OCI-LY1 (cell line): ENCODE data around the gene C6orf136.

Experiments used
- H2AFZ ChIP-seq: fragments of 200-600 bp; sonication (generic), shearing (Covaris generic); 2 replicates; pipeline ENCODE4 v1.6.0; 2014; ENCODE audit warnings: antibody characterized with exemption, mild to moderate bottlenecking, low read length
- H3F3A ChIP-seq: fragments of 200-600 bp; sonication (generic), shearing (Covaris generic); 2 replicates; pipeline ENCODE4 v1.6.0; 2014; ENCODE audit warnings: mild to moderate bottlenecking, antibody characterized with exemption, low read length, moderate library complexity; ENCODE audit not compliant: insufficient read depth
- H3K27ac ChIP-seq: fragments of 200-600 bp; sonication (generic); 2 replicates; pipeline ENCODE4 v1.5.1; 2014; ENCODE audit warnings: low read length, mixed run types, mild to moderate bottlenecking, low read depth; ENCODE audit not compliant: poor library complexity, severe bottlenecking
- H3K27me3 ChIP-seq: fragments of 200-600 bp; sonication (generic); 2 replicates; pipeline ENCODE4 v1.6.0; 2014; ENCODE audit warnings: antibody characterized with exemption, mild to moderate bottlenecking, low read length, moderate library complexity; ENCODE audit not compliant: insufficient read depth
- H3K36me3 ChIP-seq: fragments of 200-600 bp; sonication (generic); 2 replicates; pipeline ENCODE4 v1.6.1; 2014; ENCODE audit warnings: mild to moderate bottlenecking, antibody characterized with exemption, low read length, moderate library complexity, mixed read lengths; ENCODE audit not compliant: insufficient read depth
- H3K4me1 ChIP-seq: fragments of 200-600 bp; sonication (generic); 2 replicates; pipeline ENCODE4 v1.5.1; 2014; ENCODE audit warnings: mild to moderate bottlenecking, low read length, moderate library complexity; ENCODE audit not compliant: insufficient read depth, severe bottlenecking
- H3K4me2 ChIP-seq: fragments of 200-600 bp; sonication (generic), shearing (Covaris generic); 2 replicates; pipeline ENCODE4 v1.6.1; 2014; ENCODE audit warnings: low read length
- H3K4me3 ChIP-seq: fragments of 200-600 bp; sonication (generic); 2 replicates; pipeline ENCODE4 v1.5.1; 2014; ENCODE audit warnings: low read length, low read depth, mild to moderate bottlenecking, mixed read lengths; ENCODE audit not compliant: poor library complexity, severe bottlenecking
- H3K79me2 ChIP-seq: fragments of 200-600 bp; shearing (Covaris generic); 2 replicates; pipeline ENCODE4 v1.6.1; 2016; ENCODE audit warnings: mixed run types, low read length, mixed read lengths; ENCODE audit not compliant: insufficient read depth
- H3K9ac ChIP-seq: fragments of 200-600 bp; sonication (generic), shearing (Covaris generic); 2 replicates; pipeline ENCODE4 v1.6.1; 2014; ENCODE audit warnings: mild to moderate bottlenecking, low read length, mixed read lengths
- H3K9me2 ChIP-seq: fragments of 200-600 bp; sonication (generic), shearing (Covaris generic); 2 replicates; pipeline ENCODE4 v1.6.1; 2014; ENCODE audit warnings: low read depth, mild to moderate bottlenecking, low read length, mixed read lengths
- H3K9me3 ChIP-seq: fragments of 200-600 bp; shearing (Covaris generic); 2 replicates; pipeline ENCODE4 v1.6.1; 2014; ENCODE audit warnings: low read length, mixed read lengths
- H4K20me1 ChIP-seq: fragments of 200-600 bp; sonication (generic), shearing (Covaris generic); 2 replicates; pipeline ENCODE4 v1.6.0; 2016; ENCODE audit warnings: mild to moderate bottlenecking, low read length; ENCODE audit not compliant: insufficient read depth
- CTCF ChIP-seq: fragments of 200-600 bp; sonication (generic), shearing (Covaris generic); IDR thresholded peaks from 2 replicates; pipeline ENCODE4 v1.5.1; 2017; ENCODE audit warnings: mild to moderate bottlenecking, antibody characterized with exemption, low read length, moderate library complexity, mixed read lengths
- EZH2 ChIP-seq: fragments of 200-600 bp; sonication (generic), shearing (Covaris generic); IDR thresholded peaks from 2 replicates; pipeline ENCODE4 v1.8.0; 2017; ENCODE audit warnings: borderline replicate concordance, mixed run types, mild to moderate bottlenecking, antibody characterized with exemption, low read length, moderate library complexity, mixed read lengths

C6orf136 gene

DNA sequence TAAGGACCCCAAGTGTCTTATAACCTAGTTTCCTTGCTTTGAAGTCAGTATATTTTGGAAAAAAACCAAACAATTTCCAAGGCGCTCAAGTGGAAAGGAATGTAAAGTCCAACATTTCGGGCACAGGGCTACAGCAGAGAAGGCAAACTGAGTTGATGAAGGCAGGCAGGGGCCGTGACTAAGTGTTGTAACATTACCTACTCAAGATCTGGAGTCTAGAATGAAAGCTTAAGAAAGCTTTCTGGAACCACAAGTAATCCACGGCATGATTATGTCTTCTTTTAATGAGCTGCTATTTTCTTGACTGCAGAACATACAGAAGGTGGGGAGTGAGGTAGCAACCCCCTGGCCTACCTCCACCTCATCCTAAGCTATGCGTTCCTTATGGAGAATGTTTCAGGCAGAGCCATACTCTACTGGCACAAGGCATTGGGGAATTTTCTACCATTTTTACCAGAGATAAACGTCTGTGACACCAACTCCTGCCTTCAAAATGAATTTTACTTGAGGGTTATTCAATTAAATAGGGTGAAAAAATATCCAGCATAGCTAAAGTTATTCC, 34.2 kb upstream of the C6orf136 start:
- H3K4me3 ChIP-seq = no peak overlapping the region
- peaks cover 29% of the 10 kb centered on the region for H3K79me2 ChIP-seq
- H4K20me1 ChIP-seq = no peaks in the 10 kb centered on the region
- no peak overlapping the region for H2AFZ ChIP-seq
- peaks cover 88% of the 10 kb centered on the region for H3K36me3 ChIP-seq
- H3K9ac ChIP-seq = no peak overlapping the region; the same call in 1 of the 2 replicates
- no peaks in the 10 kb centered on the region for H3K27me3 ChIP-seq
- peaks cover 34% of the 10 kb centered on the region for H3K4me1 ChIP-seq
- H3K9me3 ChIP-seq = no peaks in the 10 kb centered on the region
- peak overlapping the region; percentile 88 for H3K4me2 ChIP-seq
- H3F3A ChIP-seq = 0 out of 2 replicates have a peak, but pooled peaks cover 2% of the 10 kb centered on the region
- TF ChIP-seq EZH2 (no peak), CTCF (no peak)
- H3K9me2 ChIP-seq = no peaks in the 10 kb centered on the region
- H3K27ac ChIP-seq = peak overlapping the region; percentile 13

GRCh38 chr6:30613251-30614043, 33.5 kb upstream of the C6orf136 start:
- no peaks in the 10 kb centered on the region for H4K20me1 ChIP-seq
- TF ChIP-seq EZH2 (no peak), CTCF (0 out of 2 replicates have a peak, but pooled peaks have one; percentile 9)
- H3K4me3 ChIP-seq = peak overlapping the region; percentile 97
- no peak overlapping the region for H2AFZ ChIP-seq
- peak overlapping the region; percentile 23 for H3K27ac ChIP-seq
- no peaks in the 10 kb centered on the region for H3K27me3 ChIP-seq
- H3K4me1 ChIP-seq = peaks cover 38% of the 10 kb centered on the region
- no peaks in the 10 kb centered on the region for H3K9me3 ChIP-seq
- H3K9me2 ChIP-seq = no peaks in the 10 kb centered on the region
- H3F3A ChIP-seq = 0 out of 2 replicates have a peak, but pooled peaks cover 2% of the 10 kb centered on the region
- peak overlapping the region; percentile 88 for H3K4me2 ChIP-seq
- peaks cover 34% of the 10 kb centered on the region for H3K79me2 ChIP-seq
- peak overlapping the region; percentile 99; the same call in 1 of the 2 replicates for H3K9ac ChIP-seq
- peaks cover 81% of the 10 kb centered on the region for H3K36me3 ChIP-seq

DNA sequence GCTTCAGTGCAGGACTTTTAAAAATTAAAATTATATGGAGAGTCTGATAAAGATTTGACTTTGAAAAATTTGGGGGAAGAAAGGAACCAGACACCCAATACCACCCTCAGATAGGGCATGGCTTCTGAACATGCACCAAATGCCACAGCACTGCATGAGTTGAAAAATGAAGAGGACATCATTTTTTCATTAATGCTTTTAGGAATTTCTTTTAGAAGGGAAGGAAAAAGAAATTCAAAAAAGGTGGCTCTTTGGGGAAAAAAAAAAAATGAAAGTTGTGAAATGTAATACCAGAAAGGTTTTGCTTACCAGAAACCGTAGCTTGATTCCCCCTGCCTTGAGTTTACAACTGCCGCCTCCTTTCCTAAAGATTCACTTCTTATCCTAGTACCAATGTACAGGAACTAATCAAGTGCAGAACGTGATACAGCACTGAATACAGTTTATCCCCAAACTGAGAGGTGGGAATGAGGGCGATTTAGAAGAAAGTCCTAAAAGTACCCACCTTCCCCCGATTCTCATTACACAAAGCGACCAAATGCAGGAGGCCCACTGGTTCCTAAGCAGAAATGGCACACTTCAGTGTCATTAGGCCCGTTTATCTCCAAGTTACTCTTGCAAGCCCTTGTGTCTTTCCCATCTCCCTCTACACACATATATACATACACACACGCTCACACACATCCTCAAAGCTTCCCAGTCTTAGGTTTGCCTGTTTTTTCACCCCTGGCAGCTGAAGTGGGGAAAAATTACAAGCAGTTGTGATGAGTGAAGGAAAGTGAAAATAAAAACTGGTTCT, 32.7 kb upstream of the C6orf136 start:
- H3K27ac ChIP-seq = peak overlapping the region; percentile 93
- TF ChIP-seq CTCF (no peak), EZH2 (no peak)
- H3K4me2 ChIP-seq = peak overlapping the region; percentile 88
- no peaks in the 10 kb centered on the region for H3K9me2 ChIP-seq
- H3K36me3 ChIP-seq = peaks cover 76% of the 10 kb centered on the region
- no peaks in the 10 kb centered on the region for H4K20me1 ChIP-seq
- H3K4me3 ChIP-seq = peak overlapping the region; percentile 97
- H3K79me2 ChIP-seq = peaks cover 40% of the 10 kb centered on the region
- H3K27me3 ChIP-seq = no peaks in the 10 kb centered on the region
- no peaks in the 10 kb centered on the region for H3K9me3 ChIP-seq
- no peak overlapping the region for H2AFZ ChIP-seq
- H3K9ac ChIP-seq = peak overlapping the region; percentile 99
- 0 out of 2 replicates have a peak, but pooled peaks cover 2% of the 10 kb centered on the region for H3F3A ChIP-seq
- peaks cover 46% of the 10 kb centered on the region for H3K4me1 ChIP-seq
